Neural progenitor cell (in vitro differentiated cells): ENCODE data around the gene AHRR.

Source experiments
- CTCF ChIP-seq: fragments of 200-600 bp; sonication (generic); IDR thresholded peaks from 2 replicates; pipeline ENCODE4 v1.5.1; 2017; ENCODE audit warnings: antibody characterized with exemption, mild to moderate bottlenecking
- EZH2 ChIP-seq: fragments of 200-600 bp; sonication (generic); IDR thresholded peaks from 2 replicates; pipeline ENCODE4 v1.6.1; 2017; ENCODE audit warnings: antibody characterized with exemption, mild to moderate bottlenecking, moderate library complexity
- EZH2phosphoT487 ChIP-seq: fragments of 200-600 bp; sonication (generic); IDR thresholded peaks from 2 replicates; pipeline ENCODE4 v1.6.1; 2017; ENCODE audit warnings: antibody characterized with exemption

GRCh38 chr5:466661-467310, 145.3 kb downstream of the AHRR start:
- TF ChIP-seq EZH2 (no peak), CTCF (no peak), EZH2phosphoT487 (no peak)
